Keratinocyte (primary cell): Measurements from ENCODE around the gene PTCRA.

Experiments used
- CTCF ChIP-seq, 3 experiments: IDR thresholded peaks in 1 of 3; conservative IDR thresholded peaks in 1 of 3; optimal IDR thresholded peaks in 1 of 3; 2 replicates in 2 of 3; 3 replicates in 1 of 3; pipeline versions ENCODE3 to v1.5.1; 2011; ENCODE audit warnings: low read length in 3 of 3, mild to moderate bottlenecking in 3 of 3, moderate library complexity in 2 of 3, control low read depth in 1 of 3, inconsistent platforms in 1 of 3; ENCODE audit not compliant: insufficient read depth in 2 of 3; ENCODE audit errors: extremely low read depth in 1 of 3
- EZH2 ChIP-seq: IDR thresholded peaks from one replicate; pipeline ENCODE4 v1.6.1; 2012; ENCODE audit warnings: inconsistent platforms, mild to moderate bottlenecking, low read length, moderate library complexity

GRCh38 chr6:42871711-42872110, 44.1 kb upstream of the PTCRA start:
- TF ChIP-seq CTCF (optimal IDR thresholded peaks at IDR 0.05 in 1 of 3, IDR thresholded peaks at IDR 0.05 in 1 of 3, conservative IDR thresholded peaks at IDR 0.05 in 1 of 3; ENCODE audit: extremely low read depth in 1 of 3, insufficient read depth in 2 of 3, low read length in 3 of 3), result no peak
- TF ChIP-seq EZH2, result no peak
